Breast epithelium (tissue), 4 donors: ENCODE data around the gene ZNF492. TPM values are rescaled to one million over a fixed set of nuclear protein-coding genes. Genes with fewer than 3 reads are reported as not detected.

Experiments
- DNase-seq, 2 donors: peaks; one replicate each; pipeline ENCODE4 v3.0.0-alpha.2; 2019; ENCODE audit warnings: low spot score in 2 of 2
- H3K27ac ChIP-seq, 2 donors: fragments of 200-600 bp; sonication (generic) in 1 of 2; one replicate each; pipeline ENCODE4 v1.5.1; 2016 to 2019; ENCODE audit warnings: mild to moderate bottlenecking in 1 of 2
- H3K27me3 ChIP-seq, 2 donors: fragments of 200-600 bp; sonication (generic) in 1 of 2; one replicate each; pipeline versions ENCODE4 v1.5.1 to v1.6.0; 2017 to 2019; ENCODE audit warnings: control low read depth in 1 of 2, mild to moderate bottlenecking in 1 of 2
- H3K36me3 ChIP-seq: fragments of 200-600 bp; one replicate; pipeline ENCODE4 v1.5.1; 2019
- H3K4me1 ChIP-seq, 2 donors: fragments of 200-600 bp; sonication (generic); one replicate each; pipeline ENCODE4 v1.5.1; 2016 to 2019; ENCODE audit warnings: control low read depth in 1 of 2
- H3K4me3 ChIP-seq, 3 donors: fragments of 200-600 bp; sonication (generic); 1 replicate in 2 of 3; 2 replicates in 1 of 3; pipeline ENCODE4 v1.5.1; 2016 to 2019; ENCODE audit warnings: mild to moderate bottlenecking in 3 of 3, moderate library complexity in 2 of 3
- H3K9me3 ChIP-seq, 2 donors: fragments of 200-600 bp; sonication (generic) in 1 of 2; one replicate each; pipeline ENCODE4 v1.5.1; 2016 to 2019; ENCODE audit warnings: control low read depth in 1 of 2
- POLR2A ChIP-seq: fragments of 450-650 bp; IDR thresholded peaks from one replicate; pipeline ENCODE4 v1.6.1; 2016; ENCODE audit warnings: antibody characterized with exemption, mild to moderate bottlenecking, moderate library complexity
- POLR2AphosphoS5 ChIP-seq, 3 donors: sonication (generic); formaldehyde crosslinking; IDR thresholded peaks; one replicate each; pipeline ENCODE4 v1.6.1; 2017; ENCODE audit warnings: antibody characterized with exemption in 3 of 3
- intact Hi-C: fragments of 100-400 bp; cut with DNase I; formaldehyde crosslinking; loops from one replicate; pipeline ENCODE4 v1.15.1; 2023; ENCODE audit warnings: low total_unique reads
- total RNA-seq, 3 donors: library from RNA; depleted of rRNA; stranded (reverse); fragments of >200 nt; gene quantifications; one replicate each; pipeline ENCODE4 v1.1.0, GENCODE V29; 2016
- TF ChIP-seq, protein P1 (sequence below), 3 donors: fragments of 450-650 bp; IDR thresholded peaks; one replicate each; pipeline ENCODE4 v1.5.1; 2016 to 2017; ENCODE audit warnings: antibody characterized with exemption in 3 of 3, mild to moderate bottlenecking in 3 of 3, moderate library complexity in 3 of 3

Gene ZNF492
- total RNA-seq, 3 donors from 2014 or later, result 0.32 to 1.2 (median 0.98) TPM

DNA sequence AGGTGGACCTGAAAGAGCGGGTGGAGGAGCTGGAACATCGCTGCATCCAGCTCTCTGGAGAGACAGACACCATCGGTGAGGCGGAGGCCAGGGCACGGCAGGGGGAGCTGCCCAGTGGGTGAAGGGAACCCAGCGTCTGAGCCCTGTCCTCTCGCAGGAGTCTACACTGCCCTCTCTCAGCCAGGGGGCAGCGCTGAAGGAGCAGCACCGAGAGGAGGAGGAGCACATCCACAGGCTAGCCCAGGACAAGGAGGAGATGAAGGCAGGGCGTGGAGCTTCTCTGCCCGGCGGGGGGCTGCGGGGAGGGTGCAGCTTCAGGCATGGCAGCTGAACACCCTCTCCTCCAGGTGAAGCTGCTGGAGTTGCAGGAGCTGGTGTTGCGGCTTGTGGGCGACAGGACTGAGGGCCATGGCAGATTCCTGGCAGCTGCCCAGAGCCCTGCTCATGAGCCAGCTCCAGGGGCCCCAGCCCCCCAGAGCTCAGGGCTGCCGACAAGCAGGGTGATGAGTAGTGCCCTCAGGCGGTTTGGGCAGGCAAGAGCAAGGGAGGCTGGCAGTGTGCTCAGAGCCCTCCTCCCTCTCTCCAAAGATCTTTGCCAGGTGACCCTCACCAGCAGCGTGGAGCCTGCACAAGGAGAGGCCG is 31.4 kb upstream of the ZNF492 start:
- Histone ChIP-seq H3K4me3 (no peak overlapping the region), H3K9me3 (peaks cover 0 to 3% of the 10 kb centered on the region in 2 donors), H3K27me3 (peaks cover 0 to 24% of the 10 kb centered on the region in 2 donors), H3K4me1 (no peaks in the 10 kb centered on the region), H3K27ac (no peak overlapping the region), H3K36me3 (no peaks in the 10 kb centered on the region)
- intact Hi-C loops, result no loop called here
- TF ChIP-seq, protein P1, sequence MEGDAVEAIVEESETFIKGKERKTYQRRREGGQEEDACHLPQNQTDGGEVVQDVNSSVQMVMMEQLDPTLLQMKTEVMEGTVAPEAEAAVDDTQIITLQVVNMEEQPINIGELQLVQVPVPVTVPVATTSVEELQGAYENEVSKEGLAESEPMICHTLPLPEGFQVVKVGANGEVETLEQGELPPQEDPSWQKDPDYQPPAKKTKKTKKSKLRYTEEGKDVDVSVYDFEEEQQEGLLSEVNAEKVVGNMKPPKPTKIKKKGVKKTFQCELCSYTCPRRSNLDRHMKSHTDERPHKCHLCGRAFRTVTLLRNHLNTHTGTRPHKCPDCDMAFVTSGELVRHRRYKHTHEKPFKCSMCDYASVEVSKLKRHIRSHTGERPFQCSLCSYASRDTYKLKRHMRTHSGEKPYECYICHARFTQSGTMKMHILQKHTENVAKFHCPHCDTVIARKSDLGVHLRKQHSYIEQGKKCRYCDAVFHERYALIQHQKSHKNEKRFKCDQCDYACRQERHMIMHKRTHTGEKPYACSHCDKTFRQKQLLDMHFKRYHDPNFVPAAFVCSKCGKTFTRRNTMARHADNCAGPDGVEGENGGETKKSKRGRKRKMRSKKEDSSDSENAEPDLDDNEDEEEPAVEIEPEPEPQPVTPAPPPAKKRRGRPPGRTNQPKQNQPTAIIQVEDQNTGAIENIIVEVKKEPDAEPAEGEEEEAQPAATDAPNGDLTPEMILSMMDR (IDR thresholded peaks at IDR 0.05), result no peak
- no peak for TF ChIP-seq POLR2AphosphoS5 (IDR thresholded peaks at IDR 0.05)
- no peak for TF ChIP-seq POLR2A
- DNase-seq, result no peak

DNA sequence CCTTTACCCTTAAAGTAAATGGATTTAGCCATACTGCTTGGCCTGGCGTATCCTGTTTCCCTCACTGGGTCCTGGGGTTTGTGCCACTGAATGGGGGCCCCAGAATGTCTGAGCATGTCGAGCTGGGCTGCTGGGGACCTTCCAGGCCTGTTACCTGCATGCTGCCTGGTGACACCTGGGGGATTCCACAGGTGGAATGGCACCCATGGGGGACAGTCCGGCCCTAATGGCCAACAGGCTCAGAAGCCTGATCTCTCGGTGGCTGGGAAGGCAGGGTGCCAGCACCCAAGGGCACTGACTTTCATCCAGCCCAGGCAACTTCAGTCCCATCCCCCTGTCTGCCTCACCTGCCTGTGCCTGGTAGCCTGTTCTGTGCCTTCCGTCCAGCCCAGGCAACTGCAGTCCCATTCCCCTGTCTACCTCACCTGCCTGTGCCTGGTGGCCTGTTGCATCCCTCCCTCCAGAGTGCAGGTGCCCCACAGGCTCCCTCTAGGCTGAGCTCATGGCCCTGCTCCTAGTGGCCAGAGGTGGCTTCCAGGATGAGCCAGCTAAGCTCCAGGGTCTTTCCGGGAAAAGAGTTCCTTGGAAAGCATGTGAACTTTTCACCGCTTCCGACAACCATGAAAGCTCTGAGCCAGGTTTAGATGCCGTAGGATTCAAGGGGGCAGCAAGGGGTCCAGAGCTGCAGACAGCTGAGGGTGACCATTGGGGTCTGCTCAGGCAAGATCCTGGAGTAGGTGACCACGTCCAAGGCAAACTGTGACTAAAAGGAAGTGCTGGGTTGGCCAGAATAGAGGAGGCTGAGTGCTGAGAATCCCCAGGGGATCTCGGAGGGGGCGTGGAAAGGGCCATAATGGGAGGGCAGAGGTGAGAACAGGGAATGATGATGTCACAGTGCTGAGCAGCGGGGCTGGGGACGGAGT is 30.3 kb upstream of the ZNF492 start:
- TF ChIP-seq, protein P1 (IDR thresholded peaks at IDR 0.05), result no peak
- TF ChIP-seq POLR2AphosphoS5 (IDR thresholded peaks at IDR 0.05) (no peak), POLR2A (no peak)
- peaks cover 0 to 3% of the 10 kb centered on the region in 2 donors for H3K9me3 ChIP-seq
- no peak overlapping the region for H3K27ac ChIP-seq
- intact Hi-C loops, result no loop called here
- H3K36me3 ChIP-seq, result no peaks in the 10 kb centered on the region
- H3K4me3 ChIP-seq, result no peak overlapping the region
- peaks cover 0 to 24% of the 10 kb centered on the region in 2 donors for H3K27me3 ChIP-seq
- DNase-seq, result no peak
- no peaks in the 10 kb centered on the region for H3K4me1 ChIP-seq

DNA sequence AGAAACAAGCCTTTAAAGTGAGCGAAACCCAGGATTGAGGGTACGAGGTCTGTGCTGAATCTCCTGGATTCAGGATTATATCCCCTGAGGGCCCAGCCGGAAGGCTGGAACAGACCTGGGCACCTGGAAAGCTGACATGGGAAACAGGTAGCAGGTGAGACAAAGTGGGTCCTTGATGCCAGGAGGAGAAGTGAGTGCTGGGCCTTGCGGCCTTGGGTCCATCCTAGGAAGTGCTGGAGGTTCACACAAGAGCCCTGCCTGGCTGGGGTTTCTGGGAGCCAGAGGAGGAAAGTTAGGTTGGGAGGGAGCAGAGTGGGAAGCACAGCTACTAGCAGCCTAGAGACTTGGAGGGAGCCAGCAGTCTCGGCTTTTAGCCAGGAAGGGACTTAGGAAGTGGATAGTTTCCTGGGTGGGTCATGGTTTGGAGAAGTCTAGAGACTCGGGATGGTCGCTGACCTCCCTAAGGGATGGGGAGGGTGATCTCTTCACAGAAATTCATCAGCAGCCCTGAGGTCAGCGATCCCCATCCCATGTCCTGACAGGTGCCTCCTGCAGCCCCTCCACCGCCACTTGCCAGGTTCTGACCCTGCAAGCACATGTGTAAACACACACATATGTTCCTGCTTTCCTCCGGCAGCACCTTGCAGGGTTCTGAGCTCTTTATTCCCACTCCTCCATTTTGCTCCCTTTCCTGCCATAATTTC is 29.4 kb upstream of the ZNF492 start:
- DNase-seq, result no peak
- TF ChIP-seq, protein P1 (IDR thresholded peaks at IDR 0.05), result no peak
- TF ChIP-seq POLR2AphosphoS5 (IDR thresholded peaks at IDR 0.05) (no peak), POLR2A (no peak)
- Histone ChIP-seq H3K9me3 (peaks cover 0 to 3% of the 10 kb centered on the region in 2 donors), H3K27me3 (peaks cover 0 to 24% of the 10 kb centered on the region in 2 donors), H3K4me3 (no peak overlapping the region), H3K36me3 (no peaks in the 10 kb centered on the region), H3K27ac (no peak overlapping the region), H3K4me1 (no peaks in the 10 kb centered on the region)
- intact Hi-C loops, result no loop called here

DNA sequence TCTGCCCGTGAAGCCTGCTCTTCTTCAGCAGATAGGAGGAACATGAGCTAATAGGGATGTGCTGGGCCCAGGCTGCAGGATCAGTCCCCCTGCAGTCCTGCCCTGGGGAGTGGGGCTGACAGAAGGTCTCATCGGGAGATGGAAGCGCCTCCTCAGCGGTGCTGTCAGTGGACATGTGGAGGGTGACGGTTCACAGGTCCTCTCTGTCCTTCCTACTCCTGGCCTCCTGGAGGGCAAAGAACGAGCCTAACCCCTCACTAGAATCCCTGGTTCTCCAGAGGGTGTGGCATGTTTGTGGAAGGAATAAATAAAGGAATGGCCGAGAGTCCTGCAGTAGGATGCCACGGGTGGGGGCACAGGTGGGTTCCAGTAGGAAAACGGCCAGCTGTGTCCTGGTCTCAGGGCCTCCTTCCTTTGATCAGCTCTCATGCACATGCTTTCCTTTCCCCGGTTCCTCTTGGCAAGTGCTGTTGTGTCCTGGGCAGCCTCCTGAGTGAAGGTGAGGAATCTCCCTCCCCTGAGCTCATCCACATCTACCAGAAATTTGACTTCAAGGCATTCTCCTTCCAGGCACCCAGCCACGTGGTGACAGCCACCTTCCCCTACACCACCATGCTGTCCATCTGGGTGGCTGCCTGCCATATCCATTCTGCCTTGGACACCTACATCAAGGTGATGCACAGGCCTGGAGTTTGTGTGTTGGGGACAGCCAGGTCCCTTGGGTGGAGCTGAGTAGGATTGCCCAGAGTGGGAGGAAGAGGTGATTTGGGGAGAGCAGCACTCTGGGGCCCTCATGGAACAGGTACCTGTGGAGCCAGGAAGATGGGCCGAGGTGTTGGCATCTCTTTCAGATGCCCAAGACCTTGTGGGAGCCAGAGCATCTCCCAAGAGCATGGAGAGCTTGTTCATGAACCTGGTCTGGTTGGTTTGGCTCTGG is 28.6 kb upstream of the ZNF492 start:
- peaks cover 0 to 20% of the 10 kb centered on the region in 2 donors for H3K27me3 ChIP-seq
- no peak overlapping the region for H3K27ac ChIP-seq
- no peak for DNase-seq
- intact Hi-C loops, result no loop called here
- no peaks in the 10 kb centered on the region for H3K36me3 ChIP-seq
- H3K4me1 ChIP-seq, result no peaks in the 10 kb centered on the region
- TF ChIP-seq POLR2A (no peak), POLR2AphosphoS5 (IDR thresholded peaks at IDR 0.05) (no peak)
- TF ChIP-seq, protein P1 (IDR thresholded peaks at IDR 0.05), result no peak
- H3K9me3 ChIP-seq, result no peaks in the 10 kb centered on the region
- no peak overlapping the region for H3K4me3 ChIP-seq
